ENCODE data around the gene KMT2B. TPM values are rescaled to one million over a fixed set of nuclear protein-coding genes. Genes with fewer than 3 reads are reported as not detected.

Gene KMT2B
- total and polyA plus RNA-seq, 2 donors from 2014 or later, result 14.8 to 40.8 TPM

DNA sequence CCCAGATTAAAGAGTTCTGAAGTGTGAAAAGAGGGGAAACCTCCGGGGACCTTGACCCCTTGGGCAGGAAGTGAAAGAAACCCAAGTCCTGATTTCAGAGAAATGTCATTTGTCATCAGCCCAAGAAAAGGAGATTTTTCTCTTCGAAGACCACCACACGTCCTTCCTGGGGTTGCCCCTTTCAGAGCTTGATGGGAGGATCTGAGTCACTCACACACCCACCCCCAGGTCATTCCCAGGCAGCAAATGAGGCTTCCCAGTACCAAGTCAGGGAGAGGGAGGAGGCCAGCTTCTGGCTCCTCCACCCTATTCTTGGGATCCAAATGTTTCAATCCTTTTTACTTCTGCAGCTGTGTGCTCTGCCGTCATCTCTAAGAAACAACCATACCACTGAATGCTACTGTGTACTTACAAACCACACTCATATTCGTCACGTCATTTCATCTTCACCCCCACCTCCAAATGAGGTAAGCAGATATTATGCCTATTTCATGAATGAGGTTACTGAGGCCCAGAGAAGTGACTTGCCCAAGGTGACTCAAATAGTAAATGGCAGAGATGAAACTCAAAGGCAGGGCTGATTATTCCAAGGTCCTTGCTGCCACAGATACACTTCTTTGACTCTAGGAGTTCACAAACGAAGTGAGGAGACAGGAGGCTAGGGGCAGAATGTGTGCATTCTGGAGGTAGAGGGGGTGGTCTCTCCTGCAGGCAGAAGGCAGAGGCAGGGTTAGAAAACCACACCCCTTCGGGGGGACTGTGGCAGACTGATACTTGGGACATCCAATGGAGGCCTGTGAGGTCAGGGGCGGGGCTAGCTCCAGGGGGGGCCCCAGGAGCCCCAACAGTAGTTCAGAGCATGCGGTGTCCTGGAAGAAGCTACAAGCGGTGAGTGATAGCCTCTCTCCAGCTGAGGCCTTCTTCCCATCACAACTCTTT, 5.0 kb upstream of the KMT2B start:
- H3K4me3 ChIP-seq (ENCODE audit: low read length in 3 of 3), result no peak overlapping the region
- H3K9me3 ChIP-seq (ENCODE audit: control insufficient read depth in 2 of 3, insufficient read depth in 1 of 3, low read length in 3 of 3), result no peaks in the 10 kb centered on the region
- H3K27me3 ChIP-seq (ENCODE audit: control insufficient read depth, insufficient read depth, low read length), result no peaks in the 10 kb centered on the region
- DNase-seq (no peak), FAIRE-seq (no peak)
- no peak overlapping the region for H3K9ac ChIP-seq (ENCODE audit: low read length in 3 of 3)
- intact Hi-C loops (cut with DNase I), result no loop called here
- H3K36me3 ChIP-seq (ENCODE audit: control insufficient read depth in 2 of 3, insufficient read depth in 3 of 3, low read length in 3 of 3), result no peaks in the 10 kb centered on the region
- H3K4me1 ChIP-seq (ENCODE audit: control insufficient read depth in 2 of 3, insufficient read depth in 2 of 3, low read depth in 1 of 3, low read length in 3 of 3), result peaks cover 0 to 7% (median 0%) of the 10 kb centered on the region in 3 donors
- H3K27ac ChIP-seq (ENCODE audit: low read depth in 2 of 2, low read length in 2 of 2), result no peak overlapping the region
- TF ChIP-seq, protein P1, sequence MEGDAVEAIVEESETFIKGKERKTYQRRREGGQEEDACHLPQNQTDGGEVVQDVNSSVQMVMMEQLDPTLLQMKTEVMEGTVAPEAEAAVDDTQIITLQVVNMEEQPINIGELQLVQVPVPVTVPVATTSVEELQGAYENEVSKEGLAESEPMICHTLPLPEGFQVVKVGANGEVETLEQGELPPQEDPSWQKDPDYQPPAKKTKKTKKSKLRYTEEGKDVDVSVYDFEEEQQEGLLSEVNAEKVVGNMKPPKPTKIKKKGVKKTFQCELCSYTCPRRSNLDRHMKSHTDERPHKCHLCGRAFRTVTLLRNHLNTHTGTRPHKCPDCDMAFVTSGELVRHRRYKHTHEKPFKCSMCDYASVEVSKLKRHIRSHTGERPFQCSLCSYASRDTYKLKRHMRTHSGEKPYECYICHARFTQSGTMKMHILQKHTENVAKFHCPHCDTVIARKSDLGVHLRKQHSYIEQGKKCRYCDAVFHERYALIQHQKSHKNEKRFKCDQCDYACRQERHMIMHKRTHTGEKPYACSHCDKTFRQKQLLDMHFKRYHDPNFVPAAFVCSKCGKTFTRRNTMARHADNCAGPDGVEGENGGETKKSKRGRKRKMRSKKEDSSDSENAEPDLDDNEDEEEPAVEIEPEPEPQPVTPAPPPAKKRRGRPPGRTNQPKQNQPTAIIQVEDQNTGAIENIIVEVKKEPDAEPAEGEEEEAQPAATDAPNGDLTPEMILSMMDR (IDR thresholded peaks at IDR 0.05; ENCODE audit: borderline replicate concordance, extremely low read depth, insufficient read depth), result no peak

DNA sequence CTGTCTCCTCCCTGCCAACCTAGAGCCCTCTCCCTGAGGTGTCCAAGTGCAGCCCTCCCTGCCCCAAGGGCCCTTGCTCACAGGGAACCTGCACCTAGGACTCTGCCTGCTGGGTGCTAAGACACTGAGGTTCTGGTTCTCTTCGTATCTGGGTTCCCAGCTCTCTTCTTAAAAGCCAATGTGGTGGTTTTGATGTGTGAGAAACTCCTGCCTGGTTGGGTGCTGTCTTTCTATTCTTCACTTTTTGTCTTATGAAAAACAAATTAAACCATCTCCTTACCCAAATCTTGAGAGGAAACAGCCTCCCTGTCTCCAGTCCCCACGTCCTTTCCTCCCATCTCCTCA, 4.3 kb upstream of the KMT2B start:
- Histone ChIP-seq H3K4me3 (ENCODE audit: low read length in 3 of 3) (no peak overlapping the region), H3K27ac (ENCODE audit: low read depth in 2 of 2, low read length in 2 of 2) (no peak overlapping the region)
- no peak for FAIRE-seq

GRCh38 chr19:35713904-35714495, 3.8 kb upstream of the KMT2B start:
- no peak for DNase-seq
- TF ChIP-seq, protein P1 (IDR thresholded peaks at IDR 0.05; ENCODE audit: borderline replicate concordance, extremely low read depth, insufficient read depth), result no peak
- H3K4me1 ChIP-seq (ENCODE audit: control insufficient read depth in 2 of 3, insufficient read depth in 2 of 3, low read depth in 1 of 3, low read length in 3 of 3), result peaks cover 0 to 10% (median 0%) of the 10 kb centered on the region in 3 donors
- intact Hi-C loops (cut with DNase I), result no loop called here
- no peaks in the 10 kb centered on the region for H3K36me3 ChIP-seq (ENCODE audit: control insufficient read depth in 2 of 3, insufficient read depth in 3 of 3, low read length in 3 of 3)
- H3K9ac ChIP-seq (ENCODE audit: low read length in 3 of 3), result no peak overlapping the region
- no peak for FAIRE-seq
- H3K9me3 ChIP-seq (ENCODE audit: control insufficient read depth in 2 of 3, insufficient read depth in 1 of 3, low read length in 3 of 3), result no peaks in the 10 kb centered on the region
- H3K4me3 ChIP-seq (ENCODE audit: low read length in 3 of 3), result no peak overlapping the region
- no peaks in the 10 kb centered on the region for H3K27me3 ChIP-seq (ENCODE audit: control insufficient read depth, insufficient read depth, low read length)
- no peak overlapping the region for H3K27ac ChIP-seq (ENCODE audit: low read depth in 2 of 2, low read length in 2 of 2)

More for the DNA sequence above, 4.3 kb upstream of the KMT2B start:
- Histone ChIP-seq H3K9me3 (ENCODE audit: control insufficient read depth in 2 of 3, insufficient read depth in 1 of 3, low read length in 3 of 3) (no peaks in the 10 kb centered on the region), H3K9ac (ENCODE audit: low read length in 3 of 3) (no peak overlapping the region), H3K4me1 (ENCODE audit: control insufficient read depth in 2 of 3, insufficient read depth in 2 of 3, low read depth in 1 of 3, low read length in 3 of 3) (peaks cover 0 to 7% (median 0%) of the 10 kb centered on the region in 3 donors), H3K36me3 (ENCODE audit: control insufficient read depth in 2 of 3, insufficient read depth in 3 of 3, low read length in 3 of 3) (no peaks in the 10 kb centered on the region), H3K27me3 (ENCODE audit: control insufficient read depth, insufficient read depth, low read length) (no peaks in the 10 kb centered on the region)
- intact Hi-C loops (cut with DNase I), result no loop called here
- TF ChIP-seq, protein P1 (IDR thresholded peaks at IDR 0.05; ENCODE audit: borderline replicate concordance, extremely low read depth, insufficient read depth), result no peak
- no peak for DNase-seq
